Mucosa of descending colon (tissue), 3 donors: Measurements from ENCODE around the gene PDE3B. TPM values are rescaled to one million over a fixed set of nuclear protein-coding genes. Genes with fewer than 3 reads are reported as not detected.

Experiments
- ATAC-seq: fragments of 200-7000 bp; cut with Tn5 transposase; one replicate; pipeline ENCODE4 v1.9.1; 2020; ENCODE audit warnings: mild to moderate bottlenecking, moderate library complexity
- DNase-seq, 3 donors: peaks; one replicate each; pipeline ENCODE4 v3.0.0-alpha.2; 2020
- H3K36me3 ChIP-seq: fragments of 200-600 bp; one replicate; pipeline ENCODE4 v1.8.0; 2021; ENCODE audit warnings: low read depth, mild to moderate bottlenecking
- H3K4me1 ChIP-seq: fragments of 200-600 bp; one replicate; pipeline ENCODE4 v1.8.0; 2021; ENCODE audit warnings: low read depth, mild to moderate bottlenecking
- H3K4me3 ChIP-seq: fragments of 200-600 bp; one replicate; pipeline ENCODE4 v1.8.0; 2021; ENCODE audit warnings: mild to moderate bottlenecking
- H3K9me3 ChIP-seq: fragments of 200-600 bp; one replicate; pipeline ENCODE4 v1.8.0; 2021; ENCODE audit warnings: mild to moderate bottlenecking
- CTCF ChIP-seq: fragments of 200-600 bp; IDR thresholded peaks from one replicate; pipeline ENCODE4 v1.8.0; 2022; ENCODE audit warnings: antibody characterized with exemption, mild to moderate bottlenecking
- intact Hi-C, 2 donors: fragments of 100-400 bp; cut with DNase I in 1 of 2; cut with micrococcal nuclease in 1 of 2; formaldehyde crosslinking; loops; one replicate each; pipeline versions ENCODE4 v1.11.0 to v1.11.1; 2022; cut with DNase I, micrococcal nuclease
- total RNA-seq, 3 donors: library from RNA; stranded (reverse); fragmentation: NEBNext Ultra II Directional in 2 of 3; extraction: Animal tissue kit (Norgen Biotek cat#: 25700) in 2 of 3; gene quantifications; one replicate each; pipeline versions ENCODE4 v1.2.1 to v1.2.4, GENCODE V29; 2021 to 2023
- donor health status: DM: no; HTN: no; CAD: no; lungs with moderate emphysema.
- donor health status: DM: no; HTN: no; CAD: no.
- donor health status: DM: no; HTN: yes; CAD: no.

The PDE3B gene
- total RNA-seq, 3 donors from 2014 or later, result 22.4 to 47.0 (median 25.9) TPM

DNA sequence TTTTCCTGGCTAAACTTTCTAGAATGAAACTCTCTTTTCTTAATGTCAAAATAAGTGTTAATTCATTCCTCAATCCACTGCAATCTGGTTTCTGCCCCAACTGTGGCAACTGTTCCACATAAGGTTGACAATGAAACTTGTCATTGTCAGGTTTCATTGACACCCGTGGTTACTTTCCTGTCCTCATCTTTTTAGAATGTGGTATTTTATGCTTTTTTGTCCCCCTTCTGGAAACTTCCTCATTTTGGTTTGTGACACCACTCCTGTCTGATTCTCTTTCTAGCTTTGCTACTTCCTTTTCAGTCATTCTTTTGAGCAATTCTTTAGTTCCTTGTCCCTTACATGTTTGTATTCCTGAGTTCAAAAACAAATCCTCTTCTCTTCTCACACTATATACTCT is 7.5 kb upstream of the PDE3B start:
- intact Hi-C loops, result no loop called here
- ATAC-seq (peak; percentile 52), DNase-seq (no peak)
- Histone ChIP-seq H3K9me3 (no peaks in the 10 kb centered on the region), H3K4me3 (no peak overlapping the region), H3K36me3 (no peaks in the 10 kb centered on the region), H3K4me1 (peaks cover 14% of the 10 kb centered on the region)
- TF ChIP-seq CTCF, result no peak

DNA sequence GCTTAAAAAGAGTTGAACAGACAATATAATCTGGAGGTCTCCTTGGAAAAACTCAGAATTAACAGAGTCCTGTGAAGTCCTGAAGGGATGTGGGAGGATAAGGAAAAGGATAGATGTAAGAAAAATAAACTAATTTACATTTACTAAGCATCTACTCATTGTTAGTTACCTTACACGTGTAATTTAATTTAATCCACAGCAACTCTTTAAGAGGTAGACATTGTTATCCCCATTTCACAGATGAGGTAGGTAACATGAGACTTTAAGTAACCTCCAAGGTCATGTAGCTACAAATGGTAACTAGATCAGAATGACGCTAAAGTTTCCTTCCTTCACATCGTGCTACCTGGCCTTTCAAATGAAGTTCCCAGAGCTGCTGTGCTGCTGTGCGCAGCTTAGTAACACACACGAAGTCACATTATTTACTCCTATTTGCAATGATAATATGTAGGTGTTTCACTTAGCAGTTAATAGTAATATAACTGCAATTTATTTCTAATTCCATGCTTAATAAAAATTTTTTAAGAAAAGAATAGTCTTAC is 5.7 kb upstream of the PDE3B start:
- ATAC-seq (no peak), DNase-seq (no peak)
- TF ChIP-seq CTCF, result no peak
- Histone ChIP-seq H3K36me3 (no peaks in the 10 kb centered on the region), H3K4me1 (peaks cover 30% of the 10 kb centered on the region), H3K9me3 (no peaks in the 10 kb centered on the region), H3K4me3 (no peak overlapping the region)
- intact Hi-C loops, result no loop called here

DNA sequence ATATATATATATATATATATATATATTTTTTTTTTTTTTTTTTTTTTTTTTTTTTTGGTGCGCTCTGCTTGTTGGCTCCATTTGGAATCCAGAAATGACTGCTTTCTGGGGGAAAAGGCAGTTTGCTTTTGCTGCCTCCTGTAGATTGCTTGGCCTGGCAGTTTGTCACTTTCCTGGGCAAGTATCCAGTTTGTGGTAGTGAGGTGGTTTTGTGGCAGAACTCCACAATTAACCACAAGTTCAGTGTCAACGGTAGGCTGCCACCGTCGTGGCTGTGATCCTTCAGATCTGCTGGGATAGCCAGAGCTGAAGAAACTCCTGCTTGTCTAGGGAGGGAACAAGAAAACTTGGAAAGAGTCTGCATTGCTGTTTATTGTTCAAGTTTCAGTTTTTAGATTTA is 5.0 kb upstream of the PDE3B start:
- Histone ChIP-seq H3K4me1 (peaks cover 31% of the 10 kb centered on the region), H3K9me3 (no peaks in the 10 kb centered on the region), H3K4me3 (no peak overlapping the region), H3K36me3 (no peaks in the 10 kb centered on the region)
- ATAC-seq, result no peak
- intact Hi-C loops, result no loop called here
- no peak for TF ChIP-seq CTCF
- DNase-seq, result no peak

GRCh38 chr11:14641801-14642200 is 1.8 kb upstream of the PDE3B start:
- ATAC-seq, result no peak
- intact Hi-C loops, result loop anchor here in 1 of 2 donors (10.0 kb wide), 1 partner anchor 97 kb away; no protein-coding TSS in a partner anchor
- no peaks in the 10 kb centered on the region for H3K9me3 ChIP-seq
- no peak overlapping the region for H3K4me3 ChIP-seq
- H3K36me3 ChIP-seq, result no peaks in the 10 kb centered on the region
- no peak for DNase-seq
- no peak for TF ChIP-seq CTCF
- peaks cover 25% of the 10 kb centered on the region for H3K4me1 ChIP-seq

GRCh38 chr11:14642453-14642852 is 1.2 kb upstream of the PDE3B start:
- peaks cover 25% of the 10 kb centered on the region for H3K4me1 ChIP-seq
- ATAC-seq (no peak), DNase-seq (no peak)
- H3K4me3 ChIP-seq, result no peak overlapping the region
- no peaks in the 10 kb centered on the region for H3K9me3 ChIP-seq
- intact Hi-C loops, result loop anchor here in 1 of 2 donors (10.0 kb wide), 1 partner anchor 98 kb away; no protein-coding TSS in a partner anchor
- H3K36me3 ChIP-seq, result no peaks in the 10 kb centered on the region
- TF ChIP-seq CTCF, result no peak
